HG03432 (cell line): ENCODE results near the gene HS6ST3.

ENCODE experiments used
- ATAC-seq: cut with Tn5 transposase; IDR thresholded peaks from one replicate; pipeline ENCODE4 v1.9.1; 2021; ENCODE audit warnings: mild to moderate bottlenecking, moderate library complexity; ENCODE audit not compliant: unreplicated experiment

The HS6ST3 gene

DNA sequence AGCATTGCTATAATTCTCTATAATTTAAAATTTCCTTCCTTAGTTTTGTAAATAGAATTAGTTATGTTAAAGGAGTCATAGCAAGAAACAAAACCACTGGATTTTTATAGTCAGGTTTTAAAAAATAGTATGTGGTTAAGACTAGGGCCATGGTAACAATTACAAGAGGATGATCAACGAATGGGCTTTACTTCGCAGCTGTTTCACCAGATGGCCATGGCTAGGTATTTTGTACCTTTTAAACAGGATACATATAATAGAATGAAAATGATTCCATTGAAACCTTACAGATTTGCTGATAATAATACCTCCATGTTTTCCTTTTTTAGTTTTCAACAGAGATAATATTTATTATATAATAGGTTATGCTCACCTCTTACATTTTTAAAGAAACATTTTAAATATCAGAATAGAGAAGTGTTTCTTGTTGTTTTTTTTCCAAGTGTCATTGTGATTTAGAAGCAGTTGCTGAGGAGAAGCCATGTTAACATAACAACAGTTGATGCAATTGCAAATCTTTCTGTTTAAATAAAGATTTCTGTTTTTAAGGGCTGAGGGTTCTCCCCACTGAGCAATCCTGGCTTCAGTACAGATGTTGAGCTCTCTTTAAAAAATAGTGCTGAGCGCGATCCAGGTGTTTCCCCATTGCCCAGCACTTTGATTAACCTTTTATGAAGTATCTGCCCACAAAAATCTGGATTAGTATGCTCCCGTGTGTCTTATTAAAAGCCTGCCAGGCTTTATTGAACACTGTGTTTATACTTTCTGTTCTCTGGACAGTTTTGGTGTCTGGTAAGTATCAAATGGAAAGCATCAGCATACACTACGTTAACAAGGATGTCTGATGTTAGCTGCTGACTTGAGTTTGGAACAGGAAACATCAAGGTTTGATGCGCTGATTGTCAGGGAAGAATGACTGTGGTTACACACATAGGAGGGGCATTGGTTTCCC is 205.3 kb downstream of the HS6ST3 start:
- no peak for ATAC-seq

DNA sequence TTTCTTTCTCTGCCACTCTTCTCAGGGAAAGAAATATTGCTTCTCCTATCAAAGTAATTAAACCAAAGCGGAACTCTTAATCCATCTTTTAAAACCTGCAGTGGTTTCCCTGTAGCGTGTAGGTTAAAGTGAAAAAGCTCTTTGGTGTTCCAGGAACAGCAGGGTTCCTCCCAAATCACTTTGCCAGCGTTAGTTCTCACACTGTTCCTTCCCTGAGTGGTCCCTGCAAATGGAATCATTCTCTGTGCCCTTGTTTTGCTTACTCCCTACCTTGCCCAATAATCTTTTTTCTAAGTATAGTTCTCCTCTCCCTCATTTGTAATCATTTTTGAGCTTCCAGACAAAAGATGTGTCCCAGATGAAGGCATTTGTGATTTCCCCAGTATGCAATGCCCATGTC is 207.5 kb downstream of the HS6ST3 start:
- ATAC-seq, result no peak

DNA sequence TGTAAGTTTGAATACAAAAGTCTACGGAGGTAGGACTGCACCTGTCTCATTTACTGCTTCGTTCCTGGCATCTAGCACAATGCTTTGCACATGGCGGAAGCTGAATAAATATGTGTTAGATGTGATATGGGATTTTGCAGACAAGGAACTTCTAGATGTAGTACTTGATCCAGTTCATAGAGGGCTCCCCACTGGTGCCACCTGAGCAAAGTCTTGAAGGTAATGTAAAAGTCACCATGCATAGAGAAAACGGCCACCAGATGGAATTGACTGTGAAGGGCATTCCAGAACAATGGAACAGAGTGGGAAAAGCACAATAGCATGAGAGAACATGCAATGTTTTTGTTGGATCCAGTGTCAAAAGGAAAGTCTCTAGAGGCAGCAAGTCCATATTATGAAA is 209.3 kb downstream of the HS6ST3 start:
- ATAC-seq, result no peak

DNA sequence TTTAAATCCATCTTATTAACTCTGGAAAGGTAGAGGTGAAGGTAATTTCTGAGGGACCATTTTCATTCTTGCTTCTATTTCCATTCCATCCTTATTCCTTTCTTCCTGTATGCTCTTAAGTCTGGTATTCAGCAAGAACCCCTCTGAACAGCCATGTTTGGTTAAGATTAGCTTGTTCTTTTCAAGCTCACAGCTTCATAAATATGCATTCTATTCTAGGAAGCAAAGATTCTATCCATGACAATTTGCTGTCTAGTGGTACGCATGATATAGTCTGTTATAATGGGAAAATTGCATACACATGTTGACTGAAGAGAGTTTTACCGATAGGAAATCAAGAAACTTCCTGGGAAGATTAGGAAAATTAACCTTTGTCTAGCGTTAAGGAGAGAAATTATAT is 218.7 kb downstream of the HS6ST3 start:
- ATAC-seq, result no peak

DNA sequence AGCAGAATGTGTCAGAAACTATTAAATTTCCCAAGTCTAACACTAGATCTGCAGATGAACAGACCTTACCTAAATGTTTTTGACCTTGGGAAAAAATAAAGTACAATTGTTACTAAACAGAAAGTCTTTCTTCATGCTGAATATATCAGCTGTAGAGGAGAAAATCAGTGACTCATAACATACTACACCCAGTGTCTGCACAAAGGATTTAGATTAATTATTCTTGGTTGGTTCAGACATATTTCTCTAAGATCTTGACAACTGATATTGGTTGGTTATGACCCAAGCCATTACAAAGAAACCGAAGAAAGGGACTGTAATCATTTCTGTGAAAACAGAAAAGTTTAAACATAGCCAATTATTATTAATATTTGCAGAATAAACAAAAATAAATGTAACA is 225.1 kb downstream of the HS6ST3 start:
- no peak for ATAC-seq

DNA sequence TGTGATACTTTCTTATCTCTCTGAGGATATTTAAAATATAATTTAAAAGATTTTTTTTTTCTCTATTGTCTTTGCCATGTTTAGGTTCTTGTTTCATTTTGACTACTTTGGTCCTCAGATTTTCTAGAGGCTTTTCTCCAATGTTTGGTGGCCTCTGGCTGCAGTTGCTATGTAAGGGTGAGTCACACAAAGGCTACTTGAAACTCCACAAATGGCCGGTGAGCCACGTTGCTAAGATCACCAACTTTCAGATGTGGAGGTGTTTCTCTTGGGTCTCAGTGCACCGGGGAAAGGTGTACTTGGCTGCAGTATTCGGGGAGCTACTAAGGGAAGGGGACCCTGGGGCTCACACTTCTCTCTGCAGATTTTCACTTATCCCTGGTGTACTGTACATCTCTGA is 248.1 kb downstream of the HS6ST3 start:
- peak; percentile 91 for ATAC-seq

DNA sequence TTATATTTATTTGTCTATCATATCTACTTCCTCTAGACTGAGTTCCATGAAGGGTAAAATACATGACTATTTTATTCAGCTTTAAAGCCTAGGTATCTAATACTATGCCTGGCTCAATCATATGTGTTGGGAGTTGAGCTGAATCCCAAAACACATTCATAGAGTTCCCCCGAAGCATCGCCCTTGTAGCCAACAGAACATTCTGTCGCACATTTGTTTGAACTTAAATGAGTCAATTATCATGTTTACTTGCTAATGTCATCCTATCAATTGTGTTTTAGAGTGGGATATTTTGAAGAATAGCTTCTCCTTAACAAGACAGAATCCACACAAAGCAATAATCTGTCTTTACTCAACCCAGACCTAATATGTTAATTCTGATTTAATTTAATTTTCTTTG is 252.4 kb downstream of the HS6ST3 start:
- no peak for ATAC-seq

DNA sequence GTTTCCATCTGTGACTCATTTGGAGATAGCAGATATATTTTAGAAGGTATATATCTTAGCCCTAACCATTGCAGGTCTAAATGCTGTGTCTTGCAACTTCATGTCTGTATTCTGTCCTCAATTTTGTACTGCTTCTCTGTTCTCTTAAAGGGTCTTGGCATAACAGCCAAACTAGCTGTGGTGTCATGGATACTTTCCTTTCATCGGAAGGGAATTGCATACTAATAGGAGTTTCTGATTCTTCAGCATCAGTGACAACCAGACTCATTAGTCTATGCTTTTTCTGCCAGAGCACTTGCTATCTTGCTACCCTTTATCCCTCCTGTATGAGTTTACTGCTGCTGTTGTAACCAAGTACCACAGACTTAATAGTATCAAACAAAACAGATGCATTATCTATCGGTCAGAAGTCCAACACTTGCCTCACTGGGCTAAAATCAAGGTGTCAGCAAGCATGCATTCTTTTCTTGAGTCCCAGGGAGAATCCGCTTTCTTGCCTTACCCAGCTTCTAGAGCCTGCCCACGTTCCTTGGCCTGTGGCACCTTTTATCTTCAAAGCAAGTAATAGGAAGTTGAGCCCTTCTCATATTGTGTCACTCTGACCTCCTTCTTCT is 253.1 kb downstream of the HS6ST3 start:
- no peak for ATAC-seq

DNA sequence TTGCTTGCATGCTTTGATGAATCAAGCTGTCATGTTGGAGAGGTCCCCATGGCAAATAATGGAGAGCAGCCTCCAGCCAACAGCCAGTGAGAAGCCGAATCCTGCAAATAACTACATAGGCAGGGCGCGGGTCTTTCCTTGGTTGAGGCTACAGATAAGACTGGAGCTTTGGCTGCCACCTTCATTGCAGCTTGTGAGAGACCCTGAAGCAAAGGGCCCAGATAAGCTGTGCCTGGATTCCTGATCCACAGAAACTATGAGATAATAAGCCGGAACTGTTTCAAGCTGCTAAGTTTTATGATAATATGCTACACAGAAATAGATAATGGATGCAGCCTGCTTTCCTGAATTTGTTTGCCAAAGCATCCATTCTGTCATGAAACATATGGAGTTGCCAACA is 257.0 kb downstream of the HS6ST3 start:
- ATAC-seq, result no peak

DNA sequence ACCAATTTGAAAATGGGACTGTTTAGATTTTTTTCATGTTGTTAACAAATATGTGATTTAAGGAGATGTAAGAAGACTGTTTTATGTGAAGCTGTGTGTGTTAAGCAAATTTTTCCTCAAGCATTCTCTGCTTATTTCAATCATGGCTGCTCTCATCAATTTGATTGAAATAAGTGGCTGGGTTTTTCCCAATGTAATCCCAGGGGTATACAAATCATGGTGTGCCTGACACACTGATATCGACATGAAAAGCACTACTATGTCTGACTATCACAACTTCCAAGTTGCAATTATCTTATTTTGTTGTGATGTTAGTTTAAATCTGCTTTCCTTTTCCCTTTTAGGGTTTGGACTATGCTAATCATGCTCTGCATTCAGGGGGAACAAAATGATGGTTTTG is 283.7 kb downstream of the HS6ST3 start:
- no peak for ATAC-seq

DNA sequence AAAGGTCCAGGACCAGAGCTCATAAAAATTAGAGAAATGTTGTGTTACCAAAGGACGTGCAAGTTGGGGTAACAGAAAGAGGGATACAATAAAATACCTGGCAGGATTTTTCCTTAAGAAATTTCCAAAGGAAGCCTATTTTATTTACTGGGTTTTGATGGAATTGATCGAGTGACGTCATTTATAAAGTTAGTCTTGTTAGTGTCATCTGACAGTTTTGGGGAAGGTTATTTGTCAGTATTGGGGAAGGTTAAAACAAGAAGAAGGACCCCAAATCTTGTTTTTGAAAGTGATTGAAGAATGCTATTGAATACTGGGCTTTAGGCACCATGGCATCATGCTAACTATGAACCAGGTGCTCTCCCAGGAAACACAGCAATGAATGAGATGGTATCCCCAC is 287.9 kb downstream of the HS6ST3 start:
- ATAC-seq, result no peak

DNA sequence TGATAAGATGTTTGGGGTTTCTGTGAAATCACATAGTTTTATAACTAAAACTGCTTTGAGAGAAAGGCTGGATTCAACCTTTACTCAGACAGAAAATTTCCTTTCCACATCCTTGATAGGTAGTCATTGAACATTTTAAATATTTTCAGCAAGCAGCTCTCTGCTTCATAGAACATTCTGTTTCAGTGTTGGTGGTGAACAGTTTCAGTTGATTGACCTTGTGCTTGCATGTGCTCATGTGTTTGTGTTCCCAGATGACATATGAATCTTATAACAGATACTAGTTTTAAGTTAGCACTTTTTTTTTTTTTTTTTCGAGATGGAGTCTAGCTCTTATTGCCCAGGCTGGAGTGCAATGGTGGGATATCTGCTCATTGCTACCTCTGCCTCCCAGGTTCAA is 290.1 kb downstream of the HS6ST3 start:
- peak; percentile 49 for ATAC-seq

DNA sequence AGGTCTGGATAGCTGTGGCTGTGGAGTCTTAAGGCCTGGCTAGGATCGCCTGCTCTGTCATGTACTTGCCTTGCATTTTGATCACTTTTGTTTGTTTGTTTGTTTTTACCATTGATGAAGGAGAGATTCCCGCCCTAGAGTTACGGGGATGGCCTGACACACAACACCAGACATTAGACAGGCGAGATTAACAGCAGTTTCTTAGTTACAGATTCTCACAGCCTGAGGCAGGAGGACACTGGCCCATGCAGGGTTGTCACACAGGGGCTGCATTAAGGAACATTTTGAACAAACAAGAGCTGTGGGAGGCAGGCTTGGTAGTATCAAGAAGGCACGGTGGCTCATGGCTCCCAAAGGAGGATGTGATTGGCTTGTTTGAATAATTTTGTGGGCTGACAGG is 291.8 kb downstream of the HS6ST3 start:
- no peak for ATAC-seq

DNA sequence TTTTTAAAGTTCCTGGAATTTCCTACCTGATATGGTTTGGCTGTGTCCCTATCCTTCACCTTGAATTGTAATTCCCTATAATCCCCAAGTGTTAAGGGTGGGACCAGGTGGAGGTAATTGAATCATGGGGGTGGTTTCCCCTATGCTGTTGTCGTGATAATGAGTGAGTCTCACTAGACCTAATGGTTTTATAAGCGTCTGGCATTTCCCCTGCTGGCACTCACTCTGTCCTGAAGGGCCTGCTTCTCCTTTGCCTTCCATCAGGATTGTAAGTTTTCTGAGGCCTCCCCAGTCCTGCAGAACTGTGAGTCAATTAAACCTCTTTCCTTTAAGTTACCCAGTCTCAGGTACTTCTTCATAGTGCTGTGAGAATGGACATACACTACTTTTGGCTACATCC is 298.7 kb downstream of the HS6ST3 start:
- ATAC-seq, result no peak

DNA sequence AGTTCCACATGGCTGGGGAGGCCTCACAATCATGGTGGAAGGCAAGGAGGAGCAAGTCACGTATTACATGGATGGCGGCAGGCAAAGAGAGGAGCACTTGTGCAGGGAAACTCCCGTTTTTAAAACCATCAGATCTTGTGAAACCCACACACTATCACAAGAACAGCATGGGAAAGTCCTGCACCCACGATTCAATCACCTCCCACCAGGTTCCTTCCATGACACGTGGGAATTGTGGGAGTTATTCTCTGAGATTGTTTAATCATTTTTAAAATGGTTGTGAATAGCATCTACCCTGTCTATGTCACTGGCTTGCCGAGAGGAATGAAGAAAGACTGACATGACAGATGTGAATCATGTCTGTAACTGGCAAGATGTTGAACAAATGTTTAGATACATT is 301.7 kb downstream of the HS6ST3 start:
- no peak for ATAC-seq

DNA sequence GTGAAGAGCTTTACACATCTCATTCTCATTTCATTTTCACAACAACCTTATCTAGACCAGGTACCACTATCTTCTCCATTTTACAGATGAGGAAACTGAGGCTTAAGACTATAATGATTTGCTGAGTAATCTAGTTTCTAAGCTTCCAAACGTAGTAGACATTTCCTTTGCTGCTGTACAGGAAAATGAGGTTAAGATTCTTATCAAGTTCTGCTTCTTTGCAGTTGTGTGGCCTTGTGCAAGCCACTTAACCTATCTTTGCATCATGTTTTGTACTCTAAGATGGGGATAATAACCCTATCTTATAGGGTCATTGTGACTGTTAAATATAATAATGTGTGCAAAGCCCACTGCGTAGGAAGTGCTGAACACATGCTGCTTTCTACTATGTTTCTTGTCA is 307.9 kb downstream of the HS6ST3 start:
- no peak for ATAC-seq

DNA sequence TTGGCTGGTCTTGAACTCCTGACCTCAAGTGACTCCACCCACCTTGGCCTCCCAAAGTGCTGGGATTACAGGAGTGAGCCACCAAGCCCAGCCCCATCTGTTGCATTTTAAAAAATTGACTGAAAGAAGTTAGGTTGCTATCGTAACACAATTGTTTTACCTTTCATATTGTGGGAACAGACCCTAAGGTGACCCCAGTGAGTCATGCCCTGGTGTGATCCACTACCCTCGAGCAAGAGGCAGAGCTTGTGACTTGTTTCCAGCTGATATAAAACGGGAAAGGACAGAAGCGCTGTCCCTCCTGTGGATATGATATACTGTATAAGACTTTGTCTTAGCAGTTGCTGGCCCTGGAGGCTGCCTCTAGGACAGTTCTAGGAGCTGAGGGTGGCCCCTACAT is 308.6 kb downstream of the HS6ST3 start:
- ATAC-seq, result no peak

DNA sequence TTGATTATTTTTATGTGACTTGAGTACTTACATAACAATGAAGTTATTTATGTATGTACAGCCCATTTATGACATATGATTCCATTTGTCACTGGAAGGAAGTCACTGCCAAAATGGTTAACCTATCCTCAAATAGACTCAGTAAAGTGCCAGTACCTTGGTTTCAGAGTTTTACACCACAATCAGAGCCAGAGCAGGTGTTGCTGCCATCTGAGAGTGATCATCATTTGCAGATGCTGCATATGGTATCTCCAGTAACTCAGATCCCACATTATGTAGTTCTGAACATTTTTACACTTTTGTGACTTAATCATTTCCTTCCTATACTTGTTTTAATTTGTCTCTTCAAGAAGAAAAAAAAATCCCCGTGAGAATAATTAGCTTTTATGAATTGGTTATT is 313.3 kb downstream of the HS6ST3 start:
- ATAC-seq, result no peak

DNA sequence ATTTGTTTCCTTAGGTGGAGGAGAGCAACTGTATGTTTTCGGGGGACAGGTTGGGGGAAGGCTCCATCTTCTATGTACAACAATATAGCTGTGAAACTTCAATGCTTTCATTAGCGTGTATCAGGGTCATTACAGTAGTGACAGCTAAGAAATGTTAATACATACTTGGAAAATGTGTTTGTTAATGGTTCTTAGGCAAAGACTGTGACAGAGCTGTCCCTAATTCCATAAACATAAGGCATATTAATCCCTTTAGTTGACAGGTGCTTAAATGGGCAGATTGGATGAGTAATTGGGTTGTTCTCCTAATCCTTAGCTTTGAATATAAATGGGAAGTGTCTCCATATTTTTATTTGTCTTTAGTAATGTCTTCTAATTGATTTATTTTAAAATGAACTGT is 313.7 kb downstream of the HS6ST3 start:
- ATAC-seq, result no peak

DNA sequence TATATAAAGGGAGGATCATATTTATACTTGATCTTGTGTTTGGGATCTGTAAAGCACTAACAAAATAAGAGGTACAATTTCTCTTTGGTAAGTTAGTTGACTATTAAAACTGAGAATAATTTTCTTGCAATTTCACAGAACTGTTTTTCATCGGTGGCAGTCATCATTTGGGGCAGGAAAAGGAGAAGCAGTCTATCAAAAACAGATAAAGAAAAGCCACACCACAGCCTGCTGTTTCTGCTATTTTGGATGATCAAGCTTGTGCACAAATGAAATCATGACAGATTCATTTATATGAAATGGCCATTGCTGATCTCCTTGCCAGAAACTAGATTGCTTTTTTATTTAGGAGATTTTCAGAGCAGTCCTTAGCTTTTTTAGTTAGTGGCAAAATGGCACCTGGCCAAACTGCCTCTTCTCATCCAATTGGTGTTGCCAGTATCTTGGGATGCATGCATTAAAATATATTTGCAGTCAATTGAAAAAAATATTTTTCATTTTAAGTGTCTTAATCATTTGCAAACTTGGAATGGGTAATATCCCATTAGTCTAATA is 326.0 kb downstream of the HS6ST3 start:
- no peak for ATAC-seq

DNA sequence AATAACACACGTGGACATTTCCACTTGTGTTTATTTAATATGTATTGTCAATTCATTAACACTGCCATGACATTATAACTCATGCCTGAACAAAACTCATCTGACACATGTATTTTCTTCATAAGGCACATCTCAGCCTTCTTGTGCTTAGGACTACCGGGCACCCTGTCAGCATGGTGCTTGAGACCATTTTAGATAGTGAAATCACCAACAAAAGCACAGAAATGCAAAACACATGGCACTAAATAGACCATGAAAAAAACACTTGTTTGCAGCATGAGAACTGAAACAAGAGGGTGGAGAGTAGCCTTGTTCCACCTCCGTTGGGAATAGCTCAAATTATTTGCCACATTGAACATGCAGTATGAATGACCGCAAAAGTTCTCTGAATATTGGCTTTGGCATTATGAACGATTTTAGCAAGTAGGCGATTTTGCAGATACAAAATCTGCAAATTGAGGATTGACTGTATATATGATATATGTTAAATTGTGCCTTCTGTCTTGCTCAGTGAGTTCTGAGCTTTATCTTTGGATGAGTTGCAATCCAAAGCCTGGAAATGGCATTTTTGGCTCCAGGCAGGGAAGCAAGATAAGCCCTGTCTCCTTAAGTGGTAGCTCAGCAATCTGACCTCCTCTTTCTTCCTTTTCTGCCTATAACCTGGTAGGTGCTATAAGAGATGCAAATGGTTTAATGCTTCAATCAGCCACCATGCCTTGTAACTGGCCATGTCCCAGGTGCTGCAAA is 328.2 kb downstream of the HS6ST3 start:
- no peak for ATAC-seq

DNA sequence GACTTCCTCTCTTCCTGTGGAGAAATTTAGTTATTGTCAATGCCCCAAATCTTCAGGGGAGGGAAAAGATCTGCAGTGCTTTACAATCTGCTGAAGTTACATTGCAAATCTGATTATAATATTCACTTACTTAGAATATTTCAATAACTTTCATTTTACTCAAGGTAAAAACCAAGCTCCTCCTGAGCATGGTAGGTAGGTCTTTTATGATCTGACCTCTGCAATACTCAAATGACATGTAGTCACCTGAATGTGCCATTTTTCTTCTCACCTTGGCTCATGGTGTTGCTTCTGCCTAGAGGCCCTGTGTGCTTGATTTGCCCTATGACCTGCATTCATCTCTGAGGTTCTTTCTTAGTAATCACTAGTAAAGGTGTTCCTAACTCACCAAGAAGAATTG is 331.4 kb downstream of the HS6ST3 start:
- ATAC-seq, result no peak
